HG03064 (cell line): ENCODE results near the gene FBLIM1.
"Not testable (repeated sequence)": the region's sequence is repeated elsewhere in the genome, so short reads cannot be mapped to it uniquely, and the experiment has no call there.

Experiments used
- ATAC-seq: cut with Tn5 transposase; IDR thresholded peaks from one replicate; pipeline ENCODE4 v1.9.1; 2021; ENCODE audit warnings: low read depth; ENCODE audit not compliant: unreplicated experiment

The FBLIM1 gene

GRCh38 chr1:15807121-15807520 lies 48.5 kb downstream of the FBLIM1 start:
- ATAC-seq, result no peak

DNA sequence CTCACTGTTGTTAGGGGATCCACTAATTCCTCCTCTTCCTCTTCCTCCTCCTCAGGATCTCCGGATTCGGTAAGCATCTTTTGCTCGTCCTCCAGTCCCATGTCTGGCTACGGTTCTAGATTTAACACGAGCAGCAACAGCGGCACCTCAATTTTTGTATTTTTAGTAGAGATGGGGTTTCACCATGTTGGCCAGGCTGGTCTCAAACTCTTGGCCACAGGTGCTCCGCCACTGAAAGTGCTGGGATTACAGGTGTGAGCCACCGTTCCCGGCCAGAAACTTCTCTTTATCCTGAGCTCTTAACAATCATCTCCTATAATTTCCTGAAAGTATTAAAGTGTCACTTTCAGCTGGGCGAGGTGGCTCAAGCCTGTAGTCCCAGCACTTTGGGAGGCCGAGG lies 49.0 kb downstream of the FBLIM1 start, which contains the start of gene UQCRHL:
UQCRHL (minus strand) TSS at position 101 of the 400 bp plus-strand sequence; CDS start at position 101, 0 bp downstream.
- ATAC-seq, result not testable (repeated sequence)

DNA sequence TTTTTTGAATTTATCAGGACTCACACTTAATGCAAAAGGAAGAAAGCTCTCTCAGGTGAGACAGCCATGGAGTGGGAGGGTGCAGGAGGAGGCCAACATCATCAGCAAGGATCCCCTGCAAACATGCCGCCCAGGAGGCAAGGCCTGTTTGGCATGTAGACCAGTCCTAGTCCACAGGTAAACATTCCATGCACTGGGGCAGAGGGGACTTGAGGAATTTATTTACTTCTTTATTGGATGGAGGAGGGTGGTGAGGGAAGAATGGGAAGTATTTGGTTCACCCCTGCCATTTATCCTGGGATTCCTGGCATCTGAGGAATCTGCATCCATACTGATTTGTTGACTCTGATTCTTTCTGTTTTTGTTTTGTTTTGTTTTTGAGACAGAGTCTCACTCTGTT lies 50.4 kb downstream of the FBLIM1 start:
- no peak for ATAC-seq

GRCh38 chr1:15810073-15810472 lies 51.5 kb downstream of the FBLIM1 start:
- ATAC-seq, result no peak

- no peak for ATAC-seq
Measured at GRCh38 chr1:15816674-15817073, 58.1 kb downstream of the FBLIM1 start.

GRCh38 chr1:15820478-15820877 lies 61.9 kb downstream of the FBLIM1 start:
- no peak for ATAC-seq

DNA sequence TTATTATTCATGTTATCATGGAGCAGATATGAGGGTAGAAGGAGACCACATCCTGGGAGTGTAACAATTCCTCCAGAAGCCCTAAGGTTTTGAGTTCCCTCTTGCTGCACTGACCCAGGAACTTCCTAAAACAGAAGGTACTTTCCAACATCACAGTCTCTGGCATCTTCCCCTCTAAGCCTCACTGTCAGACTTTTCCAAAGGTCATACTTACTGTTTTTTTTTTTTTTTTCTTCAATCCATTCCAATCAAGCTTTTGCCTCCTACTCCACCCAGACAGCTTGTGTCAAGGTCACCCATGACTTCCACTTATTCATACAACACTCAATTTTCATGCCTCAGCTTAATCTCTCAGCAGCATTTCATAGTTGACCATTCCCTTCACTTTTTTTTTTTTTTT lies 67.2 kb downstream of the FBLIM1 start:
- ATAC-seq, result no peak

DNA sequence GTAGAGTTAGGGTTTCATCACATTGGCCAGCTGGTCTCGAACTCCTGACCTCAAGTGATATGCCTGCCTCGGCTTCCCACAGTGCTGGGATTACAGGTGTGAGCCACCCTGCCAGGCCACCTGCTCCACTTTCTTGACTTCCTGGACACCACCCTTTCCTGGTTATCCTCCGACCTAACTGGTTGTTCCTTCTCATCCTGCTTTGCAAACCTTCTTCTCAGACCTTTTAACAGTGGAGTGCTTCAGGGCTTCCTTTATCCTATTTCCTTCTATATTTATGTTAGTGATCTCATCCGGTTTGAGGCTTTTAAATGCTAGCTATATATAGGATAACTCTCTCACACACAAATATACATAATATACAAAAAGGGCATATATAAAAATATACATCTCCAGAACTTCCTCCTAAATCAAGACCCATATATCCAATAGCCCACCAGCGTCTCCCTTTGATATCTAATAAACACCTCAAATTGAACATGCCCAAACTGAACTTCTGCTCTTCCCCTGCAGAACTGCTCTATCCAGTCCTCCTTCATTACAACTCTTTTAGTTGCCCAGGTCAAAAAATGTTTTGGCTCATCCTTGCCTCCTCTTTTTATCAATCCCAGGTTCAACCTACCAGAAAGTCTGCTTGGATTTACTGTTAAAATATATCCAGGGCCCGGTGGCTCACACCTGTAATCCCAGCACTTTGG lies 68.4 kb downstream of the FBLIM1 start:
- ATAC-seq, result no peak

- not testable (repeated sequence) for ATAC-seq
Measured at GRCh38 chr1:15827567-15827966, 69.0 kb downstream of the FBLIM1 start.

- ATAC-seq, result not testable (repeated sequence)
Measured at GRCh38 chr1:15828931-15829330, 70.3 kb downstream of the FBLIM1 start.

DNA sequence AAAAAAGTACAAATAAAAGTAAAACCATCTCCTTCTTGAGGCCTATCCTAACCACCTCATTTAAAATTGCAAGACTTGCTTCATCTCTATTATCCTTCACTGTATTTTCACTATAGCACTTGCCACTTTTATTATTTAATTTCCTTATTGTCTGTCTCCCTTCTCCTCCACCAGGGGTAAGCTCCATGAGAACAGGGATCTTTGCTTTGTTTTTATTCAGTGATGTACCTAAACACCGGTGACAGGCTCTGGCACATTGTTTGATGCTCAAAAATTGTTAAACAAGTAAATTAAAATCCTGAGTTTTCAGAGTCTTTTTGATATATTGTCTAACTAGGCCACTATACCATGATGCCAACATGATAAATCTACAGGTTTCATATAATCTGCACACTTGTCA lies 71.7 kb downstream of the FBLIM1 start:
- no peak for ATAC-seq

DNA sequence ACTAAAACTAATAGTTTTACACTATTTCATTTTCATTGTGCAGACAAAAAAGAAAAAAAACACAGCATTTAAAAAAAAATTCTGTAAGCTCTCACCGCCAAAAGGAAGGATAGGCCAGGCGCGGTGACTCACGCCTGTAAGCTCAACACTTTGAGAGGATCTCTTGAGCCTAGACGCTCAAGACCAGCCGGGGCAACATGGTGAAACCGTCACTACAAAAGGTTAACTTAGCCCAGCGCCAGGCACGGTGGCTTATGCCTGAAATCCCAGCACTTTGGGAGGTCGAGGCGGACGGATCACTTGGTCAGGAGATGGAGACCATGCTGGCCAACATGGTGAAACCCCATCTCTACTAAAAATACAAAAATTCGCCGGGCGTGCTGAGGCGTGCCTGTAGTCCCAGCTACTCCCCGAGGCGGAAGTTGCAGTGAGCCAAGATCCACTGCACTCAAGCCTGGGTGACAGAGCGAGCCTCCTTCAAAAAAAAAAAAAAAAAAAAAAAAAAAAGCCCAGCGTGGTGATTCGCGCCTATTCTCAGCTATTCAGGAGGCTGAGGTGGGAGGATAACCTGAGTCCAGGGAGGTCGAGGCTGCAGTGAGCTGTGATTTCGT lies 74.6 kb downstream of the FBLIM1 start:
- no peak for ATAC-seq

GRCh38 chr1:15833842-15834405 lies 75.3 kb downstream of the FBLIM1 start:
- no peak for ATAC-seq

- peak; percentile 39 for ATAC-seq
Measured at GRCh38 chr1:15834406-15835204, 76.0 kb downstream of the FBLIM1 start.

DNA sequence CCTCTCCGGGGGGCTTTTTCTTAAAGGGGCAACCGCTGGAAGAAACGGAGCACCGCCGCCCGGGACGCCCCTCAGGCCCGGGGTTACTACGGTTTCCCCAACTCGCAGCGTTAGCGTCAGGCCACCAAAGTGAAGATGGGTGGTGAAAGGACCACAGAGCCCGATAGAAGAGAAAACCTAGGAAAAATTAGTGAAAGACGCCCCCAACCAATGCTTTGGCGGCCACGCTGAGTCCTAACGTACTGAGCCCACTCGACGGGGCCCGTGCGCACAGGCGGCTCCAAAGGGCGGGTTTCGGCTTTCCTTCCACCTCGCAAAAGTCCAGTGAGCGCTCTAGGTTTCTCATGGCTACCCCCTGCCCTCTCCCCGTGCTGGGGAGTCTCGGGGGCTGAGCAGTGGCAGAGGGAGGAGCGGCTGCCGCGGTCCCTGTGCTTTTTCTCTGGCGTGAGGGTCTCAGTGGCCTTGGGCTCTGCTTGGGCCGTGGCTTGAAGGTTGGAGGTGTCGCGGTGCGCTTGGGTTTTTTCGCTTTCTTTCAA lies 76.7 kb downstream of the FBLIM1 start:
- ATAC-seq, result peak; percentile 4

DNA sequence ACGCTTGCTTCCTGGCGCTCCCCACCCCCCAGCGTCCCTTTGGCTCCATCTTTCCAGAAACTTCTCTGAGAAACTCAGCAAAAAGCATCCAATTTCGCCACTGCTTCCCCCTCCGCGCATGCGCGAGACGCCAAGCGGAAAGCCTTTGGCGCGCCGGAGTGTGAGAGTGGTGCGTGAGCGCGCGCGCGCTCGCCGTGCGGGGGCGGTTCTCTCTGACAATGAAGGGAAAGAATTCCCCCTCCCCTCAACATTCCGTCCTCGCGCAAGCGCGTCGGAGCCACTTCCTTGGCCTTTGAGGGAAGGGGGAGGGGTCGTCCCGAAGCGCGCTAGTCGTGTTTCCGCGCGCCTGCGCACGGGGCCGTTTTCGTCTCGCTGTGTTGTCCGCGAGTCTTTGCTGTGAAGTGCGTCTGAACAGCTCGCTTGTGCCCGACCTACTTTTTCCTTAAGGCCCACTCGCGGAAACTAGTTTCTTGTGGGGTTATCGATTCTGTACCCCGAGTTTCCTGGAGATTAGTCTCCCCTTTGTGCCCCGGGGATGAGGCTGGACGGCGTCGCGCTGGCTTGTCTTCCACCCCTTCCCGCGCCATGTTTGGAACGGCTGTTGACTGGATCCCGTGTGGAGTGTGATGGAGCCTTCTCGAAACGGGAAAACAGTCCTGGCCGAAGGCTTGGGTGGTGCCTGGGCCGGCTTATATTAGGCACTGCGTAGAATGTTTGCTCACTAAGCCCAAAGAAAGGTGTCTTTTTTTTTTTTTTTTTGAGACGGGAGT lies 77.3 kb downstream of the FBLIM1 start:
- ATAC-seq, result peak; percentile 44
